Stimulated activated CD4-positive, alpha-beta T cell treated with anti-CD3 and anti-CD28 coated beads, Interleukin-1b, Interleukin-23, amount 100 ng/mL, for 1 hour (primary cell): ENCODE data around the gene DUOX1.
"Not testable (repeated sequence)": the region's sequence is repeated elsewhere in the genome, so short reads cannot be mapped to it uniquely, and the experiment has no call there.

Experiments
- DNase-seq, 2 donors: peaks; one replicate each; pipeline ENCODE4 v3.0.0-alpha.2; 2020; ENCODE audit warnings: low read depth in 2 of 2

Gene DUOX1

GRCh38 chr15:45121706-45122417 lies 7.9 kb upstream of the DUOX1 start:
- no peak for DNase-seq

DNA sequence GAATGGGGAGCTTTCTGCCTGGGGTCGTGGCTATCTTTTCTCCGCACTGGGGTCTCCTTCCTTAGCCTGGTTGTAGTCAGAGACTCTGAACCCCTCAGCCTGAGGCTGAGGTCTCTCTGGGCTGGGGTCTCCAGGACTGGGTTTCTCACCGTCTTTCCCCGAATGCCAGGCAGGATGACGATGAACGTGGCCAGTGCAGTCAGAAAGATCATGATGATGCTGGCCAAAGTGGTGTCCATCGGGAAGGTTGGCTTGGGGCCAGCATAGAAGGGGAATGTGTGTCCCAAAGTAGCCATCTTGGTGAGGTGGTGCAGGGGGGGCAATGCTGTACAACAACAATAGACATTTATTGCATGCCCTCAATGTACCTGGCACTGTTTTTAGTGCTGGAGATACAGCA lies 7.1 kb upstream of the DUOX1 start:
- no peak for DNase-seq

DNA sequence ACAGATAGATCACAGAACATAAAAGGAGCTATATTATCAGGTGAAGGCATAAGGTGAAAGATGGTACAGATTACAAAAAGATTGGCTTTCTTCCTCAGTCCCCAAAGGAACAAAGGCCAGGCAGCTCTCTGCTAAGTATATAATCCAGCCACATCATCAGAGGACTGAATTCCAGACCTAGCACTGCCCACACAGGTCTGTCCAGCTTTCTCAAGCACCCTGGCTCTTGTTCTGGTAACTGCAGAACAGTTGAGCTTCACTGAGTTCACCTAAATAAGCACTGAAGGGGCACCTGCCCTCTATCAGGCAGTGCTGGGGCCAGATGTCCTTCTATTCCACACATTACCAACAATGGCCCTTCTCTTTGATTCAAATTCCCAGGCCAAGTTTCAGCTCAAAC lies 6.4 kb upstream of the DUOX1 start:
- DNase-seq = no peak

DNA sequence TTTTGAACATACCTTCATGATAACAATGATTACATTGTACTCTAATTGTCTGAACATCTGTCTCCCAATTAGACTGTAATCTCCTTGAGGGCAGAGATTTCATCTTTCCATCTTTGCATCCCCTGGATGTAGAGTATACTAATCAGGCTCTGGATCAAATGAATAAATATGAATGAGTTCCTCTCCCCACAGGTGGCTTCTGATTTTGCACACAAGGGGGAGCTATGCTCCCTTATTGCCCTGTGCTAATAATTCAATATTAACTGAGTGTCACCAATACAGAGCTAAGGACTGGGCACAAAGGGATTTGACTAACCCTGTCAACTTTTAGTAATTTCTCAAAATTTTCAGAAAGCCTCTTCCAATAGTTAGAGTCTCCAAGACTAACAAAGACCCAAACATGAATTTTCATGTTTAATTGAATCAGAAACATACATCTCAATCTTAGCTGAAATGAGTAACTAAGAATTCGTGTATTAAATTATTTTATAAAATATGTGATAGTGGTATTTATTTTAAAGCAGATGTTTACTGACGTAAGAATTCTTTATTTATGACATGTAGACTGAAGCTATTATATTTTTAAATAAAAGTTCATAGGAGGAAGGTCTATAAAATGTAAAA lies 3.1 kb upstream of the DUOX1 start:
- DNase-seq = peak in 1 of 2 donors; percentile 27

GRCh38 chr15:45128971-45129639 lies 689 bp upstream of the DUOX1 start:
- DNase-seq = no peak

- DNase-seq = no peak
Measured at GRCh38 chr15:45130291-45131000, 652 bp downstream of the DUOX1 start.

DNA sequence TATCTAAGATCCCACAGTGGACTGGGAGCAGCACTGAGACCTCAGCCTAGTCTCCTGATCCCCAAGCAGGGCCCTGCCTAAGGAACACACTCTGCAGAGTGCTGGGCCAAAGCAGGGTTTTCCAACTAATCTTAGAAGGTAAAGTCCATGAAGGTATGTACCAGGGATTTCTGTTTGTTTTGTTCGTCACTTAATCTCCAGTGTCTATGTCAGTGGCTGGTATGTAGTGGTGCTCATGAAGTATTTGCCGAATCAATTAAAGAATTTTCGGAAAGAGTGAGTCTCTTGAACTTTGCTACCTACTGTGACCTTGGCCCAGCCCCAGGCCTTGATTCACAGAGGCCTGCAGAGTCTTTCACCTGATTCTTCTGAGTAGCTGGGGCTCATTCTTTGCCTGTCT lies 1.7 kb downstream of the DUOX1 start:
- DNase-seq = no peak

GRCh38 chr15:45132844-45133560 lies 3.2 kb downstream of the DUOX1 start:
- no peak for DNase-seq

- DNase-seq = no peak
Measured at GRCh38 chr15:45133561-45133920, 3.7 kb downstream of the DUOX1 start.

DNA sequence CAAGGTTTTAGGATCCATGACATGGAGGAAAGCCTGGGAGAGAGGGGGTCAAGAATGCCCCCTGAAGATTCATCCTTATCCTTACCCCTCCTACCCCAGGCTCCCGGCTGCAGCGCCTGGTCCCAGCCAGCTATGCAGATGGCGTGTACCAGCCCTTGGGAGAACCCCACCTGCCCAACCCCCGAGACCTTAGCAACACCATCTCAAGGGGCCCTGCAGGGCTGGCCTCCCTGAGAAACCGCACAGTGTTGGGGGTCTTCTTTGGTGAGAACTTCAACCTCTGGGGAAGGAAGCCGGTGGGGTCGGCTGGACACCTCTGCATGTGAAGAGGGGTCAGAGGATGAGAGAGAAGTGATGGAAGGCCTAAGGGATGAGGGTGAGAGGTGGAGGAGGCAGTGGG lies 4.3 kb downstream of the DUOX1 start:
- DNase-seq = no peak

DNA sequence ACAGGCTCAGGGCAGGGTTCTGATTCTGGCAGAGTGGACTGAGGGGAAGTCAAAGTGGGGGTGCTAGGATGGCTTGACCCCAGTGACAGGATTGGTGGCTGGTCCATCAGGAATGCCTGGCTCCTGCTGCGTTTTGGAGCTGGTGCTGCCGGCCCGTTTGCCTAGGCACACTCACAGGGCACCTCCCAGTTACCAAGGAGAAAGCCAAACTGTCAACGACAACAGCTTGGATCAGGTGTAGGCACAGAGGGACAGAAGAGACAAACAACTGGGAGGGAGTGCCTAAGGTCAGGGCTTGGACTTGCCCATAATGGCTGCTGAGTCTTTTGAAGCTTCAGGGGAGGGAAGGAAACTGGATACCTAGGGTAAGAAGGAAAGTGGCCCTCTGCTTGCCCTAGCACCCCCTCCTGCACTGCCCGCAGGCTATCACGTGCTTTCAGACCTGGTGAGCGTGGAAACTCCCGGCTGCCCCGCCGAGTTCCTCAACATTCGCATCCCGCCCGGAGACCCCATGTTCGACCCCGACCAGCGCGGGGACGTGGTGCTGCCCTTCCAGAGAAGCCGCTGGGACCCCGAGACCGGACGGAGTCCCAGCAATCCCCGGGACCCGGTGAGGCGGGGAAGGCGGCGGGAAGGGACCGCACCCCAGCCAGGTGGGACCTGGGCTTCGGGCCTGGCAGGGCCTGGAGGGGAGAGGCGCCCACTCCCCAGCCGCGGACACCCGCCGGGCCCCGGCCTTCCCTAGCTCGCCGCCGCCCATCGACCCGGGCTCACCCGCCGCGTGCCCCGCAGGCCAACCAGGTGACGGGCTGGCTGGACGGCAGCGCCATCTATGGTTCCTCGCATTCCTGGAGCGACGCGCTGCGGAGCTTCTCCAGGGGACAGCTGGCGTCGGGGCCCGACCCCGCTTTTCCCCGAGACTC lies 5.1 kb downstream of the DUOX1 start:
- no peak for DNase-seq

GRCh38 chr15:45135705-45136377 lies 6.0 kb downstream of the DUOX1 start:
- not testable (repeated sequence) for DNase-seq

DNA sequence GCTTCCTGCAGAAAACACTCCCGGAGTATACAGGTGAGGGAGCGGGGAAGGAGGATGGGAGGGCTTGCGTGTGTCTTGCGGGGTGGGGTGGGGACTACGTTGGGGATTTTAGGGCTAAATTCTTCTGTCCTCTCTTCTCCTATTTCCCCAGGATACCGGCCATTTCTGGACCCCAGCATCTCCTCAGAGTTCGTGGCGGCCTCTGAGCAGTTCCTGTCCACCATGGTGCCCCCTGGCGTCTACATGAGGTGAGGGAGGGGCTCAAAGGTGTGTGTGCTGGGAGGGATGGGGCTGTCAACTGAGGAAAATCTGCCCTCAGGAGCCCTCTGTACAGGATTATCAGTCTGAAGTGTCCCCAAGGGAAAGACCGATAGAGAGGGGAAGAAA lies 6.6 kb downstream of the DUOX1 start:
- no peak for DNase-seq

- no peak for DNase-seq
Measured at GRCh38 chr15:45137703-45138102, 7.9 kb downstream of the DUOX1 start.

DNA sequence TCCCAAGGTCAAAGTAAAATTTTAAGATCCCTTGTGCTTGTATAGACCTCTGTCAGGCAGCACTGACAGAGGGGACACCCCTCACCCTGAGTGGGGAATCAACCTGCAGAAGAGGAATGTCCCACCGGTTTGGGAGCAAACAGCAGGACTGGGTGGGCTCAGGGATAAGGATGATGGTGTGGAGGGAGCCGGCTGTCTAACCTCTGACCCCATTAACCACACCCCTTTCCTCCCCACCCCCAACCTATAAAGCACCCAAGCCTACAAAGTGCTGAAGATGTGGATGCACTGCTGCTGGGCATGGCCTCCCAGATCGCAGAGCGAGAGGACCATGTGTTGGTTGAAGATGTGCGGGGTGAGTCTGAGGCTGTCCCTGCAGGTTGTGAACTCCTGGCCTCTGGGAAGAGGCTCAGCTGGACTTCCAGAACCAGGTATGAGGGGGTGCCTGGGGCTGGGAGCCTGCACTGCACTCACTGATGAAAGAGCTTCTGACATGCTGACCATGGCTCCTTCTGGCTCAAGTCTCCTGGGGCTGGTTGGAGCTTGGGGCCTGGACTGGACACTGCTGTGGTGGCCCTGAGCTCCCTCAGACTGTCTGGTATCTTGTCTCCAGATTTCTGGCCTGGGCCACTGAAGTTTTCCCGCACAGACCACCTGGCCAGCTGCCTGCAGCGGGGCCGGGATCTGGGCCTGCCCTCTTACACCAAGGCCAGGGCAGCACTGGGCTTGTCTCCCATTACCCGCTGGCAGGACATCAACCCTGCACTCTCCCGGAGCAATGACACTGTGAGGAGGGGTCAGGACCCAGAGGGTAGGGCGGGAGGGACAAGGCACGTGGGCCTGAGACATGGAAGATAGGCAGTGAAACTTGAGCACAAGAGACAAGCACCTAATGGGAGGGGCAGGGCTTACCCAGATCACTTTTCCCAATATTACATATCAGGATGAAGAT lies 9.3 kb downstream of the DUOX1 start:
- no peak for DNase-seq

DNA sequence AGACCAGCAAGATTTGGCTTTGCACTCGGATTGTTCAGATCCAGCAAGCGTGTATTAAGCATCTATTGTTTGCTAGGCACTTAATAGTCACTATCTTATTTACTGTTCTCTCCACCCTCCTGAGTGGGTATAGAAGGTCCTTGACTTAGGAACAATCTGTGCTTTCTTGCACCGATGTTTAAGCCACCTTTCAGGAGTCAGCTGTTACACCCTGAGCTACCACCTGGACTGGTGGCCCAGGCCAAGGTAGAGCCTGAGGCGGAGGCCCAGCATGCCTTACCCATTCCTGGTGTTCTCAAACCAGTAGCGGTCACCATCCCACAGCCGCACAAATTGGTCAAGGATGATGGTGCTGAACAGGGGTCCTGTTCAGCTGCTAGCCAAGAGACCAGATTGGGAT lies 10.0 kb downstream of the DUOX1 start:
- DNase-seq = no peak

DNA sequence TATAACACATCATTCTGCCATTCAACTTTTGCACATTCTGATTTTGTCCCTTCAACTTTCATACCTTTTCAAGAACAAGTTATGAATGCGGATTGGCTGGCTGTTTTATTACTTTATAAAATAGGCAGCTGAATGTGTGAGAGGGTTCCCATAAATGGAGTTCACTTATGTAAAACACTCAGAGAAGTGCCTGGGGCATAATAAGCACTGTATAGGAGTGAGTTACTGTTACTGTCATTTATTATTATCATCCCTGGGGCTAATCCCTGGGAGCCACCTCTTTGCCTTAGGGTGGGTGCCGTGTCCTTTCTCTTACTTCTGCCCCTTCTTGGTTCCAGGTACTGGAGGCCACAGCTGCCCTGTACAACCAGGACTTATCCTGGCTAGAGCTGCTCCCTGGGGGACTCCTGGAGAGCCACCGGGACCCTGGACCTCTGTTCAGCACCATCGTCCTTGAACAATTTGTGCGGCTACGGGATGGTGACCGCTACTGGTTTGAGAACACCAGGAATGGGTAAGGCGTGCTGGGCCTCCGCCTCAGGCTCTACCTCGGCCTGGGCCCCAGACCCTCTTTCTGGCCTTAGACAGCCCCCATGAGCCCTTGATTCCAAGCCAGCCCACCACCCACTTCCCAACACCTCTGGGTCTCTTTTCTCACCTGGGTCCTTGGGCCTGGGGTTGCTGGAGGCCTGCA lies 10.9 kb downstream of the DUOX1 start:
- no peak for DNase-seq

DNA sequence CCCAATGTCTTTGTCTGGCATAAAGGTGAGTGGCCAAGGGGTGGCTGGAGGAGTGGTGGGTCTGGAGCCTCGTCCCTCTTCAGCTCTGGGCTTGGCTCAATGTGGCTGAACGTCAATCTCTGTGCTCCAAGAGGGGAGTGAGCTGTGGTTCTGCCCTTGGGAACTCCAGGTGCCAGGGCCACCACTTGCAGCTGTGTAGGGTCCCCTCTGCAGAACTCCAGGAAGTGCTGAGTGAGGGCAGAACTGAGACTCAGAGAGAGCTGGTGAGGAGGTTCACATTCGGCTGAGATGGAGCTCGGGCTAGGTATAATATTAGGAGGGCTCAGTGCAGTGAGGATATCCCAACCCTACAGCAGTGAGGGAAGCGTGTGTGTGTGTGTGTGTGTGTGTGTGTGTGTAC lies 11.6 kb downstream of the DUOX1 start:
- no peak for DNase-seq

- no peak for DNase-seq
Measured at GRCh38 chr15:45143056-45143455, 13.3 kb downstream of the DUOX1 start.
